ENCODE results near the gene JTB.

Gene JTB

DNA sequence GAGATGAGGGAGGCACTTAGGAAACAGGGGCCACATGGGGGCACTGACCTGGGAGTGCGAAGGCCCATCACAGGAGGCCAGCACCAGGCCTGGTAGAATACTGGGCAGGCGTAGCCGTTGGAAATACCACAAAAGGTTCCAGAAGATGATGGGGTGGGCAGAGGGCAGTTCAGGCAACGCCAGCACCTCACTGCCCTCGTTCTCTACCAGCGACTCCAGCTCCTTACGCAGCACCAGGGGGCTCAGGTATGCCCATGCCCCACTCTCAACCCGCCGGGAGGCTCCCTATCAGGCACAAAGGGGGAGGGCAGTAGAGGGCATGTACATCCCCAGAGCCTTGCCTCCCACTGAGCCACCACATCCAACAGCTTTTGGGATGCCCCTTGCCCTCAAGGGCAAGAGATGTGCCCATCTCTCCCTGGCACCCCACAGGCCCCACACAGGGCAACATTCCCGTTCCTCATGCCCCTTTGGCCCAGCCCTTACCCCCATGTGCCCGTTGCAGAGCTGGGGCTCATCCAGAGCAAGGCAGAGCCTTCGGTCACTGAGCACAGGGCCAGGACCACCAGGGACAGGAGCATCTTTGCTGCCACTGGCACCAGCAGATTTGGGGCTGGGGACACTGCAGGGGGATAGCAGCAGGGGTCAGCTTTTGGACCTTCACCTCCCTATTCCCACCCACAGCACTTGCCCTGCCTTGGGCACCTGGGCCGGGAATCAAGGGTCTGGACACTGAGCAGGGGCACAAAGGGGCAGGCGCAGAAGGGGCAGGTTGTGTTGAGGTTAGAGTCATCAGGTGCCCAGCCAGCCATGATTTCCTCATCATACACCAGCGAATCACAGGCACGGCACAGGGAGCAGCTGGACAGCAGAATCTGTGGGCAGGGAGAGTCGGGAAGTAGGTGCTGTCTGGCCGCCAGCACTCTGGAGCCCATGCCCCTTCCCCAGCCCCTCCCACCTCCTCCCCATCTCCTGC lies 45.0 kb downstream of the JTB start:
- no peak for DNase-seq

DNA sequence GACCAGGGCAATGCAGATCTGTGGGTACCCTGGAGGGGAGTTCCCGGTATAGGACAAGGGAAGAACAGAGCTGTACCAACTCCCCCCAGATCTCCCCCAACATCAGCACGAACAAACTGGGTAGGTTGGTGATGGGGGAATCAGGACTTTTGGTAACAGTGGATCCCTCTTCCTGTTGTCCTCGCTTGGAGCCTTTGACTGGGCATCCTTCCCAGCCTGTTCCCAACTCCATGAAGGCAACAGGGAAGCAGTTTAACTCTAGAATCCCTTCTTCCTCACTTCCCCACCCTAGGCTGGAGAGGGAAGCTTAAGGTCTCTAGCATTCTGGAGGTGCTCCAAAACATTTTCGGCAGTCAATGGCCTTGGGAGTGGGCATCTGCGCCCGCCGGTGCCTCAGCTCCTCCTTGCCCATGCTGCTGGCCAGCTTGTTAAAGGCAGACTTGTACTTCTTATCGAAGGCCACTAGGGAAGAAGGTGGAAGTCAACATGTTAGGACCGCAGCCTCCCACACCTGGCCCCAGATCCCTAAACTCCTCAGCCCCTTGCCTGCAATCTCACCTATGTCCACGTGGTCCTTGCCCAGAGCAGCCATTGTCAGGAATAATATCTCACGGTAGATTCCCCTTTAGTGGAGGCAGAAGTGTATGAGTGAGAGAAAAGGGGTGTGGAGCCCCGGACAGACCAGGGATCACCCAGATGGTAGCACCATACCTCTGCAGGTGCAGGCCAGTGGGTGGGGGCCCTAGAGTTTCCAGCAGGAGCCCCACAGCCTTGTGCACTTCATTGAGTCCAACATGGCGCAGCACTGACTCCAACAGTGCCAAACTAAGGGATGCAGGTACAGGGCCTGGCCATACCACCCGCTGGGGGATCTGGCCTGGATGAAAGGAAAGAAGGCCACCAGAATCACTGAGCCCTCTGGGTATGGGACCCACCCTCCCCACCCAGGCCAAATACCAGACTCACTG lies 47.2 kb downstream of the JTB start:
- no peak for DNase-seq

DNA sequence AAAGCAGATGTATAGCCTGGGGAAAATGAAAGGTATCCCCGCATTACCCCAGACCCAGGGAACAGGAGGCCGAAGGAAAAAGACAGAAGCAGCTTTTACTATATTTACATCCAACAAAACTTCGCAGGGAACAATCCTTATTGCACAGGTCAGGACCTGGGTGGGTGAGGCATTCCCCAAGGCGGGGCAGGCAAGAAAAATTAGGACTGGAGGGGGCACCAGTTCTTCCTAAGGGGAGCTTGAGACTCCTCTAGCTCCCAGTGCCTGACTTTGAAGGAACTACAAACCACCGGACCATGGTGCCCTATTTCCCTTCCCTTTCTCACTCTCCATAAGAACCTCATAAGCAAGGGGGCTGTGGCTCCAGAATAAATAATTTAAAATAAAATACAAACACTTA lies 48.0 kb downstream of the JTB start:
- no peak for DNase-seq

DNA sequence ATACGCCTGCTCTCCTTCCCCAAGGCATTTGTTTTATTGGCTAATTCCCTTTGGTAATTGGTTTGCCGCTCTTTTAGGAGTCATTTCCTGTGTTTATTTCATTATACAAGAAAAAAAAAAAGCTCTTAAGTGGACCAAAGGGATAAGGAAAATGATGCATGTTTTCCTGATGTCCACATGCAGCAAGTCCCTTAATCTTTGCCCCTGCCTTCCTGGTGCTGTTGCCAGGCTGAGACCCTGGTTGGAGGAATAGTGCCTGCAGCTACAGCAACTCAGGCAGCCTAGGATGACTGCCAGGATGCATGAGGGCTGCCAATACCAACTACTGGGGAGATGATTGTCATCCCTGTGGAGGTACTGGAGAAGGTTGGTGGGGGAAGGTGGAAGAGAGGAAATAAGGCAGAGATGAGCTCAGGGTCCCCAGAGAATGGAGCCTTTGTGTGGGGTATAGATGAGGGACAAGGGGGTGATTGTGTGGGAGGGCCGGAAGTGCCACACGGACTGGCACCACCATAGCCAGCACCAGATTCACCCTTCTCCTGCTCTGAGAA lies 48.6 kb downstream of the JTB start:
- no peak for DNase-seq

DNA sequence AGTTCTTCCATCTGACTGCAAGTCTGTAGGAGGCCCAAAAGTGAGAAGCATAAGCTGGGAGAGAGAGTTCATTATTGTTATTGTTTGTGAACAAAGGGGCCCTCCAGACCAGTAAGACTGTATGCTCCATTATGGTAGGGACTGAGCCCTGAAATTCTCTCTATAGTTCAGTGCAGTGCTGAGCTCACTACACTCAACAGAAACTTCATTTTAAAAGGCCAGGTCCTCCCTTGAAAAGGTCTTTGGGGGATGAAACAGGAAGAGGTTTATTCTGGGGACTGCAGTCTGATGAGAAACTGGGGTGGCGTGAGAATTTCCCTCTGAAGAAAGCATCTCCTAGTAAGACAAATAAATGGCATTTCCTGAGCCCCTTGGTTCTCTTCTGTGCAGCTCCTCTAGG lies 49.2 kb downstream of the JTB start:
- DNase-seq, result no peak

DNA sequence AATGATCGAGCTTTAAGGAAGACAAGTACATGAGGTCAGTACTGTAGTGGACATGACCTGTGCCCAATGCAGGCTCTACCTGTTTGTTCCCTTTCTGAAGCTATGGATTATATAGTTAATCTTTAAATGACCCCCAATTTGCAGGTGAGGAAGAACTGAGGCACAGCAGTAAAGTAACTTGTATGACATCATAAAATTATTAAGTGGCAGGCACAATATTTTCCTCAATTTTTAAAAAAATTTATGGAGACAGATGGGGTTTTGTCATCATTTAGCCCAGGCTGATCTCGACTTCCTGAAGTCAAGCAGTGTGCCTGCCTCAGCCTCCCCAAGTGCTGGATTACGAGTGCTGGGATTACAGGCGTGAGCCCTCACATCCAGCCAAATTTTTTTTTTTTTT lies 51.1 kb downstream of the JTB start:
- no peak for DNase-seq

Data from fibroblast of skin of back (primary cell).